IMR-90 (cell line): Measurements from ENCODE around the gene SIGLEC14. TPM values are rescaled to one million over a fixed set of nuclear protein-coding genes. Genes with fewer than 3 reads are reported as not detected.

Source experiments
- ATAC-seq: fragments of 200-7000 bp; cut with Tn5 transposase; 2 replicates; pipeline ENCODE4 v1.9.1; 2020; ENCODE audit warnings: low read depth, mild to moderate bottlenecking, moderate library complexity
- BruUV-seq: library from RNA; stranded (reverse); fragments of 400-500 nt; replicated peaks from 2 replicates; lab custom pipeline; 2021; lab: Mats Ljungman, UMichigan
- CTCF ChIA-PET: fragments of 300-600 bp; formaldehyde crosslinking; extraction: SDS; loops from one replicate; lab custom pipeline; 2021; ENCODE audit warnings: antibody characterized with exemption; lab: Yijun Ruan, JAX
- POLR2A ChIA-PET: fragments of 300-600 bp; sonication (Branson Sonifier 250); formaldehyde crosslinking; loops from one replicate; lab custom pipeline; 2022; ENCODE audit warnings: antibody characterized with exemption; ENCODE audit not compliant: unreplicated experiment; lab: Charles Lee
- DNase-seq: peaks from one replicate; pipeline ENCODE4 v3.0.0; 2013
- H2AFZ ChIP-seq: replicated peaks from 2 replicates; pipeline ENCODE3; 2013; ENCODE audit warnings: low read length, mild to moderate bottlenecking; ENCODE audit not compliant: poor library complexity
- H2AK5ac ChIP-seq: 2 replicates; pipeline ENCODE4 v1.6.1; 2013; ENCODE audit warnings: low read depth, low read length, inconsistent platforms
- H2AK9ac ChIP-seq: replicated peaks from 2 replicates; pipeline ENCODE3; 2013; ENCODE audit warnings: mild to moderate bottlenecking, low read depth, low read length, moderate library complexity; ENCODE audit not compliant: poor library complexity
- H2BK120ac ChIP-seq: 2 replicates; pipeline ENCODE4 v1.6.1; 2013; ENCODE audit warnings: low read depth, low read length, inconsistent platforms
- H2BK15ac ChIP-seq: 3 replicates; pipeline ENCODE4 v1.6.1; 2013; ENCODE audit warnings: low read depth, low read length, inconsistent platforms
- H2BK20ac ChIP-seq: 2 replicates; pipeline ENCODE4 v1.6.1; 2013; ENCODE audit warnings: low read depth, mild to moderate bottlenecking, inconsistent platforms, low read length, moderate library complexity
- H2BK5ac ChIP-seq: 2 replicates; pipeline ENCODE4 v1.6.1; 2013; ENCODE audit warnings: mild to moderate bottlenecking, low read depth, low read length, inconsistent platforms; ENCODE audit not compliant: poor library complexity, severe bottlenecking
- H3K14ac ChIP-seq: replicated peaks from 2 replicates; pipeline ENCODE4 v1.6.1; 2013; ENCODE audit warnings: low read depth, low read length, inconsistent platforms
- H3K18ac ChIP-seq: 2 replicates; pipeline ENCODE4 v1.6.1; 2013; ENCODE audit warnings: low read depth, low read length, control low read depth
- H3K23ac ChIP-seq: 2 replicates; pipeline ENCODE4 v1.6.1; 2013; ENCODE audit warnings: low read depth, low read length, inconsistent platforms
- H3K27ac ChIP-seq: 2 replicates; pipeline ENCODE4 v1.5.1; 2013; ENCODE audit warnings: mild to moderate bottlenecking, control low read depth, low read length; ENCODE audit not compliant: insufficient read depth
- H3K27me3 ChIP-seq: 2 replicates; pipeline ENCODE4 v1.6.1; 2013; ENCODE audit warnings: low read length; ENCODE audit not compliant: control insufficient read depth, insufficient read depth
- H3K36me3 ChIP-seq: 2 replicates; pipeline ENCODE4 v1.6.1; 2013; ENCODE audit warnings: low read length, mixed read lengths; ENCODE audit not compliant: control insufficient read depth, insufficient read depth
- H3K4ac ChIP-seq: 2 replicates; pipeline ENCODE4 v1.6.1; 2013; ENCODE audit warnings: low read depth, low read length, inconsistent platforms
- H3K4me1 ChIP-seq: 2 replicates; pipeline ENCODE4 v1.6.1; 2013; ENCODE audit warnings: low read length, mixed read lengths; ENCODE audit not compliant: control insufficient read depth, insufficient read depth
- H3K4me2 ChIP-seq: 2 replicates; pipeline ENCODE4 v1.6.1; 2013; ENCODE audit warnings: low read depth, mild to moderate bottlenecking, control low read depth, low read length, moderate library complexity
- H3K4me3 ChIP-seq: 2 replicates; pipeline ENCODE4 v1.5.1; 2013; ENCODE audit warnings: low read depth, mild to moderate bottlenecking, control low read depth, low read length, moderate library complexity; ENCODE audit not compliant: insufficient read depth
- H3K56ac ChIP-seq: 2 replicates; pipeline ENCODE4 v1.6.1; 2013; ENCODE audit warnings: low read length, inconsistent platforms; ENCODE audit not compliant: insufficient read depth; ENCODE audit errors: extremely low read depth
- H3K79me1 ChIP-seq, 2 experiments: 2 replicates each; pipeline ENCODE4 v1.6.1; 2013; ENCODE audit warnings: low read length in 2 of 2, inconsistent platforms in 1 of 2, low read depth in 1 of 2
- H3K9ac ChIP-seq: 2 replicates; pipeline ENCODE4 v1.6.1; 2013; ENCODE audit warnings: low read depth, low read length, control low read depth
- H3K9me1 ChIP-seq: 2 replicates; pipeline ENCODE4 v1.6.1; 2013; ENCODE audit warnings: low read length, inconsistent platforms; ENCODE audit not compliant: insufficient read depth
- H3K9me3 ChIP-seq: 2 replicates; pipeline ENCODE4 v1.6.1; 2013; ENCODE audit warnings: low read length; ENCODE audit not compliant: control insufficient read depth, insufficient read depth
- H4K20me1 ChIP-seq: 2 replicates; pipeline ENCODE4 v1.6.1; 2013; ENCODE audit warnings: low read length, inconsistent platforms; ENCODE audit not compliant: insufficient read depth
- H4K5ac ChIP-seq: 2 replicates; pipeline ENCODE4 v1.6.1; 2013; ENCODE audit warnings: mild to moderate bottlenecking, low read depth, low read length, control low read depth
- H4K8ac ChIP-seq, 2 experiments: 2 replicates each; pipeline ENCODE4 v1.6.1; 2013; ENCODE audit warnings: low read depth in 2 of 2, low read length in 2 of 2, control low read depth in 1 of 2, inconsistent platforms in 1 of 2
- H4K91ac ChIP-seq: 2 replicates; pipeline ENCODE4 v1.6.1; 2013; ENCODE audit warnings: low read depth, low read length, inconsistent platforms; ENCODE audit not compliant: insufficient read depth
- ELK1 ChIP-seq: fragments of 150-350 bp; IDR thresholded peaks from 2 replicates; pipeline ENCODE4 v1.6.1; 2016; ENCODE audit warnings: low read depth, mild to moderate bottlenecking, low read length, moderate library complexity, borderline replicate concordance
- MAFK ChIP-seq: IDR thresholded peaks from 2 replicates; pipeline ENCODE4 v1.6.1; 2012; ENCODE audit warnings: low read depth, low read length, improper control_type of control experiment
- WGBS, 2 experiments: methylation state at CpG; one replicate each; pipeline versions ENCODE4 v1.1.5 to v1.1.7; 2013; ENCODE audit warnings: missing lambda C conversion rate in 2 of 2; ENCODE audit not compliant: insufficient read length in 1 of 2; ENCODE audit errors: extremely low coverage in 2 of 2; 5-methylcytosine and 5-hydroxymethylcytosine counted together
- dilution Hi-C: fragments of 300-500 bp; cut with HindIII; formaldehyde crosslinking; loops from one replicate; pipeline ENCODE4 v1.14.3; 2018; ENCODE audit warnings: low sequenced_read_pairs; ENCODE audit not compliant: unreplicated experiment
- in situ Hi-C: fragments of 300-500 bp; cut with MboI; formaldehyde crosslinking; loops from 3 replicates; pipeline ENCODE4 v1.14.3; 2019; ENCODE audit warnings: low sequenced_read_pairs, inconsistent platforms, mixed read lengths
- intact Hi-C: fragments of 100-400 bp; cut with micrococcal nuclease; formaldehyde crosslinking; loops from 2 replicates; pipeline ENCODE4 v1.10.0; 2022
- polyA plus RNA-seq, 3 experiments: library from polyadenylated mRNA; depleted of rRNA; stranded (reverse); fragments of >200 nt; gene quantifications; 2 replicates each; pipeline ENCODE4 v1.2.3, GENCODE V29; 2012; ENCODE audit warnings: low replicate concordance in 1 of 3
- total RNA-seq: library from RNA; depleted of rRNA; stranded (reverse); fragments of >200 nt; gene quantifications from 2 replicates; pipeline ENCODE4 v1.2.3, GENCODE V29; 2012

SIGLEC14 gene
- total and polyA plus RNA-seq, 2 of the 4 experiments (the other 2 are of a cell fraction): not detected

GRCh38 chr19:51654783-51655182, 8.2 kb upstream of the SIGLEC14 start:
- dilution Hi-C loops (no loop called here), intact Hi-C loops (no loop called here), in situ Hi-C loops (loop anchor here (5.0 kb wide), 1 partner anchor 182 kb away; no protein-coding TSS in a partner anchor)
- Histone ChIP-seq H2BK15ac (no peak overlapping the region), H3K14ac (no peak overlapping the region), H4K5ac (no peak overlapping the region), H3K4me2 (no peak overlapping the region), H3K4me1 (no peaks in the 10 kb centered on the region), H3K4me3 (no peak overlapping the region), H2AK5ac (no peak overlapping the region), H3K9me3 (no peaks in the 10 kb centered on the region), H2AFZ (no peak overlapping the region), H3K56ac (no peak overlapping the region), H3K27ac (no peak overlapping the region), H4K8ac (no peak overlapping the region), H3K27me3 (no peaks in the 10 kb centered on the region), H2AK9ac (no peak overlapping the region), H3K79me1 (no peaks in the 10 kb centered on the region), H3K4ac (no peak overlapping the region), H3K9ac (no peak overlapping the region), H4K91ac (no peak overlapping the region), H2BK120ac (no peak overlapping the region), H3K18ac (no peak overlapping the region), H3K9me1 (no peaks in the 10 kb centered on the region), H3K36me3 (no peaks in the 10 kb centered on the region), H3K23ac (no peak overlapping the region), H4K20me1 (no peaks in the 10 kb centered on the region), H2BK20ac (no peak overlapping the region), H2BK5ac (no peak overlapping the region)
- ATAC-seq: no peak
- WGBS, 2 experiments: no CpG with 5 or more reads among the region's 4 CpGs
- TF ChIP-seq ELK1 (no peak), MAFK (no peak)
- DNase-seq: no peak
- ChIA-PET CTCF (interaction anchor here (0.7 to 1.1 kb wide), 2 partner anchors 15 to 123 kb away, joined by 3 to 4 read pairs; no protein-coding TSS in a partner anchor), POLR2A (no interaction called here)
- no TSS peak for BruUV-seq
